GM12873 (cell line): ENCODE measurements around the gene CETN3.

Source experiments
- TF ChIP-seq, protein P1 (sequence below): IDR thresholded peaks from 2 replicates; pipeline ENCODE4 v1.5.1; 2012; ENCODE audit warnings: low read depth, mild to moderate bottlenecking, moderate library complexity, low read length, control low read depth; ENCODE audit not compliant: insufficient read depth; ENCODE audit errors: missing control alignments

CETN3 gene

DNA sequence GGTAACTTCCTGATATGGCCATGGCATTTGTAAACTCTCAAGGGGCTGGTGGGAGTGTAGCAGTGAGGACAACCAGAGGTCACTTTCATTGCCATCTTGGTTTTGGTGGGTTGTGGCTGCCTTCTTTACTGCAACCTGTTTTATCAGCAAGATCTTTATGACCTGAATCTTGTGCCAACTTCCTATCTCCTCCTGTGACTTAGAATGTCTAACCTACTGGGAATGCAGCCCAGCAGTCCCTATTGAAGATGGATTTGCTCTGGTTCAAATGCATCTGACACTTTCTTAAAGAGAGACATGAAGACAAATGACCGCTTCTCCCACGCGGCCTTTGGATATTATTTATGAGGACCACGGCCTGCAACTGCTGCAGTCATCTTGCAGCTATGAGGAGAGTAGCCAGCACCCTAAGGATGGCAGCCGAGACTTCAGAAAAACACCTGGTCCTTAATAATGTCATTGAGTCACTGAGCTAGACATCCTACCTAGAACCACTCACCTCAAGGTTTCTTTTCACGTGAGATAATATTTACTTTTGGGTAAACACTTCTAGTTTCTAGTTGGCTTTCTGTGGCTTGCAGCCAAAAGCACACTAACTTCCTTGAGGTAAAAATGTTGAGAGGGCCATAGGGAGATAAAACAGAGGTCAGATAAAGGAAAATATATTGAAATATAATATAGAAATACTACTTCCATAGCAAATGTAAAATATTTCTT, 28.2 kb downstream of the CETN3 start:
- TF ChIP-seq, protein P1, sequence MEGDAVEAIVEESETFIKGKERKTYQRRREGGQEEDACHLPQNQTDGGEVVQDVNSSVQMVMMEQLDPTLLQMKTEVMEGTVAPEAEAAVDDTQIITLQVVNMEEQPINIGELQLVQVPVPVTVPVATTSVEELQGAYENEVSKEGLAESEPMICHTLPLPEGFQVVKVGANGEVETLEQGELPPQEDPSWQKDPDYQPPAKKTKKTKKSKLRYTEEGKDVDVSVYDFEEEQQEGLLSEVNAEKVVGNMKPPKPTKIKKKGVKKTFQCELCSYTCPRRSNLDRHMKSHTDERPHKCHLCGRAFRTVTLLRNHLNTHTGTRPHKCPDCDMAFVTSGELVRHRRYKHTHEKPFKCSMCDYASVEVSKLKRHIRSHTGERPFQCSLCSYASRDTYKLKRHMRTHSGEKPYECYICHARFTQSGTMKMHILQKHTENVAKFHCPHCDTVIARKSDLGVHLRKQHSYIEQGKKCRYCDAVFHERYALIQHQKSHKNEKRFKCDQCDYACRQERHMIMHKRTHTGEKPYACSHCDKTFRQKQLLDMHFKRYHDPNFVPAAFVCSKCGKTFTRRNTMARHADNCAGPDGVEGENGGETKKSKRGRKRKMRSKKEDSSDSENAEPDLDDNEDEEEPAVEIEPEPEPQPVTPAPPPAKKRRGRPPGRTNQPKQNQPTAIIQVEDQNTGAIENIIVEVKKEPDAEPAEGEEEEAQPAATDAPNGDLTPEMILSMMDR, result no peak

DNA sequence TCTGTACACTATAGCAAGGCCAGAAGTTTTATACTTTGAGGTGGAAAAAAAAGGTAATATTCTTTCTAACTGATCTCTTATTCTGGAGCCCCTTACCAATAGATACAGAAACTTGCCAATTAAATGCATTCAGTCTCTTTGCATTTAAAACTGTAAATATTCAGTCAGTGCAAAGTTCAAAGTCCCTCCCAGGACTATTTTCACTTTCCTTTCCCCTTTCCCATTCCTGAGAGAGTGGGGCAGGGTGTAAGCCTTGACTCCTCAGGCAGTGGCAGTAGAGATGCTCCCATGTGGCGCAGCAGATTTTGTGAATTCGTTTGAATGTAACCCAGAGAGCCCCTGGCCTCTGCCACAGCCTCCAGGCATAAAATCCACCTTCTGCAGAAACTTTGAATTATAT, 29.9 kb downstream of the CETN3 start:
- TF ChIP-seq, protein P1, result no peak

DNA sequence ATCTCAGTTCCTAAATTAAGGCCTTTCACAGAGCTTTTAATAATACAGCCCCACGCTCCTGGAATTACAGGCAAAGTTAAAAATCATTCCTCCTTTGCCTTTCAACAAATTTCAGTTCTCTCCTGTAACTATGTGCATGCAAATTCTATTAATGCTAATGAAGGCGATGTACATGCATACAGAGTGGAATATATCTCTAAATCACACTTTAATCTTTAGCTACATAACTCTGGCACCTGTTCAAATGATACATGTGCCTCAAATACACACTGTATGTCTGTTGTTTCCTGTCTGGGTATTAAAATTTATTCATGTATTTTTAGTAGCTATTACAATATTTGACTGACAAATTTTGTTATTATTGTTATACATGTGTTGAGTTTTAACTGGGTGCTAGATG, 30.8 kb downstream of the CETN3 start:
- TF ChIP-seq, protein P1, result no peak

DNA sequence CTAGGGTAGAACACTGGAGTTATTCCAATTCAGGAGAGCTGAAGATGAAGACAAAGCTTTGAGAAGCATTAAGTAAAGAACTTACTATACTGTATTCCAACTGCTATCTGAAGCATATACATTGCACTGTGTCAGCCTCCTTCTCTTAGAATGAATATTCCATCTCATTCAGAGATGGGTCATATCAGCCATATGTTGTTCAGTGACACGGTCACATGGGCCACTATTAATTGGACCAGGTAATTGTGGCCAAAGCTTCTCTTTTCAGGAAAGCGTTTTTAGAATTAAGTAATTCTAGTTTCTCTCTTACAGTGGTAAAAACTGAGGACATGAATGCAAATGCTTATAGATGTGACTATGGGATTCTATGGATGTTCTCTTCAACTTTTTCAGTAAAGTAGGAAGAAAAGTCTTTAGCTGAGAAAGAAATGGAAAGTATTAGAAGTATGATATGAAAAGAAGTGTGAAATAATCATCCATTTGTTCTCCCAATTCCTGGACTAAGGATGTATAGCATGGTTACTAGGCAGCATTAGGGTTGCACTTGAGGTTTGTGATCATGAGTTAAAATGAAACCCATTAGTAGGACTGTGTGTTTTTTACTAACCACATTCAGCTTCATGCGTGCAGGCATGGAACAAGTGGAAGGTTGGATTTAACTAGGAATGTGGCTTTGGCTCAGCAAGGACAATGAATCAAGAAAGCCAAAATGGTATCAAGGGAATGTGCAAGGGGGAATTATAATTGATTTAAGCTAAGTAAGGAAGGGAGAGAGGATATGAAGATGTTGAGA, 40.9 kb downstream of the CETN3 start:
- TF ChIP-seq, protein P1, result no peak

DNA sequence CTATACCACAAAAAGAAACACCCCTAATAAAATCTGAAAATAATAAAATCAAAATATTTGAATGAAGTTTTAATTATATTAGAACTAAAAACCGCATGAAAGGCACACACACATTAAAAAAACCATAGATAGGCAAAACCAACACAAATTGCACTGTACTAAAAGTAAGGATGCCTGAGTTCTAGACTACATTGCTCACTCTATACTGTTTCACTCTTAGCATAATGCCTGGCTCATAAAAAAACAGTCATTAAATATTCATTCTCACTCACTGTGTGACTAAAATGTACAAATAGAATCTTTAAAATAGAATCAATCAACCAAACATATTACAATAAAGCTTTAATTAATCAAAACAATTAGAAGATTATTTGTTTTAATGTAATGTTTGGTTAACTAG, 41.7 kb downstream of the CETN3 start:
- TF ChIP-seq, protein P1, result no peak

DNA sequence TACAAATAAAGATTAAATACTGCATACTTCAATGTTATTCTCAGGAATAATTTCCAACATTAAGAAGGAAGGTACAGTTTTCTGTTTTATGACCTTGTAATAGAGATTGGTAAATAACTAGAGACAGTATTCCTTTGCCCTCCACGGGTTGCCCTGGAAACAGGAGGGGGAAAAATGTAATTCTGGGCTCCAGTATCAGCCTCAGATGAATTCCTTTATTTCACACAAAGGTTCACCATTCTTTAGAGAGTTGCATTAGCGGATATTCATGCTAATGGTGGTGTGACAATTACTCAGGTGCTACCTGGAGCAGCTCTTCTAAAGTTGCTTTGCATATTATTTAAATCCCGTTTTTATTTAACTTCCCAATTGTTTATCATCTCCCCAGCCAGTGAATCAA, 42.6 kb downstream of the CETN3 start:
- TF ChIP-seq, protein P1, result no peak

DNA sequence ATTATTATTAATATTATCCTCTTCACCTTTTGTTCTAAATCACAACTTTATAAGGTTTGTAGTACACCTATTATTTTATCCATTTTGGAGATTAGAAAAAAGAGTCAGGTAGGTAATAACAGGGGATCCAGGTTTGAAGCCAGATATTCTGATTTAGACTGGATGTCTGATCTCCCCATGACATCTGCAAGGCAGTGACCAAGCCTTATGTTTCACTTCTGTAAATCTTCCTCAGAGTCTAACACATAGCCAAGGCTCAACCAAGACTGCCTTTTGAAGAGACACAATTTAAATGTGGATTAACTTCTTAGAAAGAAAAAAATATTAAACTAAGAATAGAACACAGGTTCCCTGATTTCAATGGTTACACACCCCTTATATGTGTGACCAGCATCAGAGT, 44.2 kb downstream of the CETN3 start:
- TF ChIP-seq, protein P1, result no peak
